ENCODE results near the gene CDRT4. TPM values are rescaled to one million over a fixed set of nuclear protein-coding genes. Genes with fewer than 3 reads are reported as not detected.

CDRT4 gene
- total and polyA plus RNA-seq, 2 experiments from 2014 or later, result 6.5 to 13.0 TPM

GRCh38 chr17:15453782-15454181 lies 13.6 kb downstream of the CDRT4 start:
- no peak overlapping the region for H3K27ac Mint-ChIP-seq
- Histone ChIP-seq H3K9me2 (ENCODE audit: insufficient read depth) (no peaks in the 10 kb centered on the region), H3K27ac (ENCODE audit: low read depth) (no peak overlapping the region), H3K27me3 (ENCODE audit: insufficient read depth) (no peaks in the 10 kb centered on the region), H3K36me3 (ENCODE audit: insufficient read depth) (no peaks in the 10 kb centered on the region), H4K20me1 (replicated peaks; ENCODE audit: insufficient read depth) (no peaks in the 10 kb centered on the region), H3K4me3 (no peak overlapping the region), H3F3A (replicated peaks; ENCODE audit: low read depth) (no peaks in the 10 kb centered on the region), H3K79me2 (replicated peaks; ENCODE audit: insufficient read depth) (no peaks in the 10 kb centered on the region), H3K4me2 (no peak overlapping the region), H3K4me1 (ENCODE audit: insufficient read depth) (no peaks in the 10 kb centered on the region), H2AFZ (no peak overlapping the region)
- DNase-seq (ENCODE audit: low spot score), result no peak
- H3K4me1 Mint-ChIP-seq, result no peaks in the 10 kb centered on the region
- no peak for ATAC-seq
- TF ChIP-seq JUNB (IDR thresholded peaks at IDR 0.05; ENCODE audit: unreplicated experiment), result no peak
- TF ChIP-seq ZNF114 (CRISPR knock-in tag; IDR thresholded peaks at IDR 0.05), result no peak
- peaks cover 19% of the 10 kb centered on the region for H3K36me3 Mint-ChIP-seq (ENCODE audit: low read depth)
- no peak overlapping the region for H3K4me3 Mint-ChIP-seq
- peaks cover 8% of the 10 kb centered on the region; the same call in 2 of the 3 replicates for H3K9me3 Mint-ChIP-seq
- no peaks in the 10 kb centered on the region for H3K27me3 Mint-ChIP-seq (ENCODE audit: insufficient read depth, low read depth, poor library complexity)

- no peaks in the 10 kb centered on the region for H3F3A ChIP-seq (replicated peaks; ENCODE audit: low read depth)
- H3K9me2 ChIP-seq (ENCODE audit: insufficient read depth), result no peaks in the 10 kb centered on the region
- ATAC-seq (no peak), DNase-seq (ENCODE audit: low spot score) (no peak)
- H3K36me3 Mint-ChIP-seq (ENCODE audit: low read depth), result peaks cover 19% of the 10 kb centered on the region
- no peak overlapping the region for H3K4me2 ChIP-seq
- no peak overlapping the region for H3K27ac Mint-ChIP-seq
- H3K4me1 Mint-ChIP-seq, result no peaks in the 10 kb centered on the region
- no peak overlapping the region for H3K27ac ChIP-seq (ENCODE audit: low read depth)
- H3K79me2 ChIP-seq (replicated peaks; ENCODE audit: insufficient read depth), result no peaks in the 10 kb centered on the region
- H3K36me3 ChIP-seq (ENCODE audit: insufficient read depth), result no peaks in the 10 kb centered on the region
- H4K20me1 ChIP-seq (replicated peaks; ENCODE audit: insufficient read depth), result no peaks in the 10 kb centered on the region
- peaks cover 8% of the 10 kb centered on the region; the same call in 2 of the 3 replicates for H3K9me3 Mint-ChIP-seq
- no peaks in the 10 kb centered on the region for H3K27me3 Mint-ChIP-seq (ENCODE audit: insufficient read depth, low read depth, poor library complexity)
- H3K4me3 Mint-ChIP-seq, result no peak overlapping the region
- H2AFZ ChIP-seq, result no peak overlapping the region
- no peaks in the 10 kb centered on the region for H3K27me3 ChIP-seq (ENCODE audit: insufficient read depth)
- no peaks in the 10 kb centered on the region for H3K4me1 ChIP-seq (ENCODE audit: insufficient read depth)
- H3K4me3 ChIP-seq, result no peak overlapping the region
- TF ChIP-seq EZH2phosphoT487 (IDR thresholded peaks at IDR 0.05; ENCODE audit: unreplicated experiment) (no peak), ZNF462 (CRISPR knock-in tag; IDR thresholded peaks at IDR 0.05) (no peak), ETS1 (IDR thresholded peaks at IDR 0.05) (no peak), STAT1 (IDR thresholded peaks at IDR 0.05; ENCODE audit: unreplicated experiment) (no peak), EZH2 (IDR thresholded peaks at IDR 0.05; ENCODE audit: low read depth, unreplicated experiment) (no peak), JUNB (IDR thresholded peaks at IDR 0.05; ENCODE audit: unreplicated experiment) (no peak), ZNF331 (CRISPR knock-in tag; IDR thresholded peaks at IDR 0.05; ENCODE audit: low read depth) (no peak), ZNF114 (CRISPR knock-in tag; IDR thresholded peaks at IDR 0.05) (no peak), CREB1 (CRISPR knock-in tag; IDR thresholded peaks at IDR 0.05; ENCODE audit: low read depth) (no peak), POLR2AphosphoS5 (IDR thresholded peaks at IDR 0.05; ENCODE audit: low read depth) (no peak), NANOG (IDR thresholded peaks at IDR 0.05; ENCODE audit: borderline replicate concordance) (no peak), REST (IDR thresholded peaks at IDR 0.05; ENCODE audit: unreplicated experiment) (no peak)
These were observed 14.2 kb downstream of the CDRT4 start for GRCh38 chr17:15453246-15453645.

Measured in GM23338 (cell line).